ENCODE data around the gene SLC23A3.

SLC23A3 gene

GRCh38 chr2:219207884-219208740 is 38.3 kb upstream of the SLC23A3 start:
- TF ChIP-seq CTCF (IDR thresholded peaks at IDR 0.05; ENCODE audit: extremely low read depth, insufficient read depth, missing control alignments), result no peak
- in situ Hi-C loops (cut with MboI; ENCODE audit: low pct_unique_long_range_greater_than_20kb, low sequenced_read_pairs, unreplicated experiment), result loop anchor here (5.0 kb wide), 1 partner anchor 36 kb away; the partner anchor contains the start of gene SLC23A3
- DNase-seq (ENCODE audit: low spot score), result no peak

GRCh38 chr2:219207134-219207883 is 37.5 kb upstream of the SLC23A3 start:
- no peak for TF ChIP-seq CTCF (IDR thresholded peaks at IDR 0.05; ENCODE audit: extremely low read depth, insufficient read depth, missing control alignments)
- DNase-seq (ENCODE audit: low spot score), result no peak
- in situ Hi-C loops (cut with MboI; ENCODE audit: low pct_unique_long_range_greater_than_20kb, low sequenced_read_pairs, unreplicated experiment), result loop anchor here (5.0 kb wide), 1 partner anchor 35 kb away; the partner anchor contains the start of gene SLC23A3

DNA sequence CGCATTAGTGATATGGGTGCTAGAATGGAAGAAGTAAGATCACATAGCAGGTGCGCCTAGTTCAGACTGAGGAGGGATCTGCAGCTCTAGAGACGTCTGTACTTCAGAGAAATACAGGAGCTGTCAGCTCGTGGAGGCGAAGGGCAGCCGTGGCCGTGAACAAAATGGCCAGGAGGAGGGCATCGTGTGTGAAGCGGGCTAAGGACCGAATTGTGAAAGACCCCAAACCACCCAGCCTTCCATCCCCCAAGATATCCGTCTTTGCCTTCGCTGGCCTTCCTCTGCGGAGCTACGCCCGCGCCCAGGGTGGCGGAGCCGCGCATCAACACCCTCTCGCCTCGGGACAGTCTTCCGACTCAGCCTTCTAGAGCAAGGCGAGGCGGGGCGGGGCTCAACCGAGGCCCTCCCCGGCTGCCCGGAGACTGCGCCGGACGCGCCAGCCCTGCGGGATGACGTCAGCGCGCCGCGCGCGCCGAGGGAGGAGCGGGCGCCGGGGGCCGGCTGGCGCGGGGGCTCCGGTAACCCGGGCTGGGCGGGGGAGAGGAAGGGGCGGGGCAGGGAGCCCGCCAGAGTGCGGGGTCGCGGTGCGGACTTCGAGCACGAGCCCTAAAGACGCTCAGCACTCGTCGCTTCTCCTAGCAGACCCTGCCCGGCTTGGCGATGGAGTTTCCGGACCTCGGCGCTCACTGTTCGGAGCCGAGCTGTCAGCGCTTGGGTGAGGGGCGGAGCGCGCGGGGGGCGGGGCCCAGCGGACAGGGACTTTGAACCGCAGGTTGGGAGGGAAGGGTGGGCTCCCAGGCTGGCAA is 36.7 kb upstream of the SLC23A3 start, which contains the start of gene ZFAND2B:
Gene ZFAND2B (plus strand): TSS at position 455 of the 806 bp plus-strand sequence. CDS start 206 bp downstream, at position 661.
- in situ Hi-C loops (cut with MboI; ENCODE audit: low pct_unique_long_range_greater_than_20kb, low sequenced_read_pairs, unreplicated experiment), result loop anchor here (5.0 kb wide), 1 partner anchor 34 kb away; the partner anchor contains the start of gene SLC23A3
- DNase-seq (ENCODE audit: low spot score), result peak; percentile 99
- no peak for TF ChIP-seq CTCF (IDR thresholded peaks at IDR 0.05; ENCODE audit: extremely low read depth, insufficient read depth, missing control alignments)

DNA sequence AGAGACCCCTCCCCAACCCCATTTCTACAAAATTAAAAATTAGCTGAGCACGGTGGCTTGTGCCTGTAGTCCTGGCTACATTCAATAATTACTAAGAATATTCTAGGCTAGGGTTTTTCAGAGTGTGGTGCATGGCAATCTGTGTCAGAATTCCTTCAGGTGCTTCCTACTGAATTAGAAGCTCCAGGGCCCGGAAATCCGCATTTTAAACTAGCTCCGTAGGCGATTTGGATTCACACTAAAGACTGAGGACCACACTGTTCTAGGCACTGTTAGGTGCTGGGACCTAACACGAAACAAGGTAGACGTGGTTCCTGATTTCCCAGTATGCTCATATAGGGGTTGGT is 36.1 kb upstream of the SLC23A3 start:
- no peak for TF ChIP-seq CTCF (IDR thresholded peaks at IDR 0.05; ENCODE audit: extremely low read depth, insufficient read depth, missing control alignments)
- in situ Hi-C loops (cut with MboI; ENCODE audit: low pct_unique_long_range_greater_than_20kb, low sequenced_read_pairs, unreplicated experiment), result loop anchor here (5.0 kb wide), 1 partner anchor 34 kb away; the partner anchor contains the start of gene SLC23A3
- DNase-seq (ENCODE audit: low spot score), result no peak

- no peak for TF ChIP-seq CTCF (IDR thresholded peaks at IDR 0.05; ENCODE audit: extremely low read depth, insufficient read depth, missing control alignments)
- in situ Hi-C loops (cut with MboI; ENCODE audit: low pct_unique_long_range_greater_than_20kb, low sequenced_read_pairs, unreplicated experiment), result loop anchor here (5.0 kb wide), 1 partner anchor 33 kb away; the partner anchor contains the start of gene SLC23A3
- no peak for DNase-seq (ENCODE audit: low spot score)
Observed at GRCh38 chr2:219205165-219205538, 35.3 kb upstream of the SLC23A3 start.

Measured in GM13977 (cell line).